SK-N-SH treated with all-trans-retinoic acid at 6 μM for 48 hours (cell line): ENCODE results near the gene MSI1.

Source experiments
- ATAC-seq: fragments of 200-7000 bp; cut with Tn5 transposase; 3 replicates; pipeline ENCODE4 v1.9.1; 2020; ENCODE audit warnings: mild to moderate bottlenecking, moderate library complexity
- ARNTL ChIP-seq: fragments of 450-650 bp; formaldehyde crosslinking; IDR thresholded peaks from 2 replicates; pipeline ENCODE4 v1.5.0; 2020; ENCODE audit warnings: low read depth, mild to moderate bottlenecking, moderate library complexity, borderline replicate concordance
- BACH2 ChIP-seq: fragments of 250-450 bp; sonication (Bioruptor Pico); IDR thresholded peaks from 2 replicates; pipeline ENCODE4 v1.9.0; 2021; ENCODE audit warnings: mild to moderate bottlenecking, borderline replicate concordance
- CSDC2 ChIP-seq: fragments of 250-450 bp; sonication (Bioruptor Pico); IDR thresholded peaks from 2 replicates; pipeline ENCODE4 v1.5.0; 2020; ENCODE audit warnings: mild to moderate bottlenecking, moderate library complexity
- ESRRG ChIP-seq: fragments of 250-450 bp; sonication (Bioruptor Pico); IDR thresholded peaks from 2 replicates; pipeline ENCODE4 v1.6.1; 2021; ENCODE audit warnings: mild to moderate bottlenecking
- GLIS3 ChIP-seq: fragments of 250-450 bp; sonication (Bioruptor Pico); IDR thresholded peaks from 2 replicates; pipeline ENCODE4 v1.5.0; 2020; ENCODE audit warnings: mild to moderate bottlenecking, moderate library complexity
- ISL1 ChIP-seq: fragments of 250-450 bp; sonication (Bioruptor Pico); IDR thresholded peaks from 2 replicates; pipeline ENCODE4 v2.1.2; 2022; ENCODE audit warnings: mild to moderate bottlenecking, moderate library complexity
- OSR1 ChIP-seq: fragments of 250-450 bp; sonication (Bioruptor Pico); IDR thresholded peaks from 2 replicates; pipeline ENCODE4 v1.8.0; 2022; ENCODE audit warnings: moderate library complexity, mild to moderate bottlenecking, inconsistent platforms
- PPARA ChIP-seq: fragments of 250-450 bp; sonication (Bioruptor Pico); IDR thresholded peaks from 2 replicates; pipeline ENCODE4 v1.5.0; 2020; ENCODE audit warnings: mild to moderate bottlenecking, borderline replicate concordance
- SNAI2 ChIP-seq: fragments of 250-450 bp; sonication (Bioruptor Pico); IDR thresholded peaks from 2 replicates; pipeline ENCODE4 v1.5.0; 2020; ENCODE audit warnings: mild to moderate bottlenecking, moderate library complexity
- TCF4 ChIP-seq: fragments of 250-450 bp; sonication (Bioruptor Pico); IDR thresholded peaks from 2 replicates; pipeline ENCODE4 v1.8.0; 2021; ENCODE audit warnings: mild to moderate bottlenecking, moderate library complexity, borderline replicate concordance
- ZC3H10 ChIP-seq: fragments of 250-450 bp; sonication (Bioruptor Pico); IDR thresholded peaks from 2 replicates; pipeline ENCODE4 v1.5.1; 2021; ENCODE audit warnings: mild to moderate bottlenecking, moderate library complexity
- ZFP3 ChIP-seq: fragments of 250-450 bp; sonication (Bioruptor Pico); IDR thresholded peaks from 2 replicates; pipeline ENCODE4 v1.5.0; 2020; ENCODE audit warnings: mild to moderate bottlenecking, moderate library complexity
- ZFP30 ChIP-seq: fragments of 450-650 bp; formaldehyde crosslinking; IDR thresholded peaks from 2 replicates; pipeline ENCODE4 v1.5.0; 2022; ENCODE audit warnings: mild to moderate bottlenecking, moderate library complexity
- ZNF565 ChIP-seq: fragments of 450-650 bp; formaldehyde crosslinking; conservative IDR thresholded peaks from 2 replicates; pipeline ENCODE4 v1.5.0; 2020; ENCODE audit warnings: low read depth, mild to moderate bottlenecking, moderate library complexity
- ZNF70 ChIP-seq: fragments of 450-650 bp; formaldehyde crosslinking; IDR thresholded peaks from 2 replicates; pipeline ENCODE4 v1.5.0; 2020; ENCODE audit warnings: mild to moderate bottlenecking, moderate library complexity
- TF ChIP-seq, protein P1 (sequence below): fragments of 250-450 bp; sonication (Bioruptor Pico); IDR thresholded peaks from 2 replicates; pipeline ENCODE4 v1.5.0; 2020; ENCODE audit warnings: mild to moderate bottlenecking, moderate library complexity
- TF ChIP-seq, protein P2 (sequence below): fragments of 250-450 bp; sonication (Bioruptor Pico); IDR thresholded peaks from 2 replicates; pipeline ENCODE4 v1.5.1; 2021; ENCODE audit warnings: mild to moderate bottlenecking, moderate library complexity
- TF ChIP-seq, protein P3 (sequence below): fragments of 250-450 bp; sonication (Bioruptor Pico); IDR thresholded peaks from 2 replicates; pipeline ENCODE4 v1.8.0; 2020; ENCODE audit warnings: mild to moderate bottlenecking, moderate library complexity, borderline replicate concordance
- TF ChIP-seq, protein P4 (sequence below): fragments of 250-450 bp; sonication (Bioruptor Pico); IDR thresholded peaks from 2 replicates; pipeline ENCODE4 v1.5.1; 2020; ENCODE audit warnings: low read depth, mild to moderate bottlenecking, moderate library complexity
- TF ChIP-seq, protein P5 (sequence below): fragments of 250-450 bp; sonication (Bioruptor Pico); IDR thresholded peaks from 2 replicates; pipeline ENCODE4 v1.8.0; 2021; ENCODE audit warnings: low read depth, mild to moderate bottlenecking, moderate library complexity, borderline replicate concordance

MSI1 gene

DNA sequence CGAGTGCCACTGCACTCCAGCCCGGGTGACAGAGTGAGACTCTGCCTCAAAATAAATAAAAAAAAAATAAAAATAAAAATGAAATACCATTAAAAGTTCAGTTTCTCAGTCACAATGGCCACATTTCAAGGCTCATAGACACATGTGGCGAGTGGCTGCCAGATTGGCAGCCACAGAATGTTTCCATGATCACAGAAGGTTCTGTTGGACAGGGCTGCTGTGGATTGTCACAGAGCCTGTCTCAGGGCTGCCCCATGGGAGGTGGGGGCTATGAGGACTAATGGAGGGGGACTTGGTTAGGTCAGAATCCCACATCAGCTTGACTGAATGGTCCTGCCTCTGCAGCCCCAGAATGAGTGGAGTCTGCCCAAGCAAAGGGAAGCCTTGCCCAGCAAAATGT is 37.6 kb downstream of the MSI1 start:
- TF ChIP-seq ESRRG (CRISPR knock-in tag) (no peak), ISL1 (CRISPR knock-in tag) (no peak), SNAI2 (CRISPR knock-in tag) (no peak), CSDC2 (CRISPR knock-in tag) (no peak)
- TF ChIP-seq, protein P1, sequence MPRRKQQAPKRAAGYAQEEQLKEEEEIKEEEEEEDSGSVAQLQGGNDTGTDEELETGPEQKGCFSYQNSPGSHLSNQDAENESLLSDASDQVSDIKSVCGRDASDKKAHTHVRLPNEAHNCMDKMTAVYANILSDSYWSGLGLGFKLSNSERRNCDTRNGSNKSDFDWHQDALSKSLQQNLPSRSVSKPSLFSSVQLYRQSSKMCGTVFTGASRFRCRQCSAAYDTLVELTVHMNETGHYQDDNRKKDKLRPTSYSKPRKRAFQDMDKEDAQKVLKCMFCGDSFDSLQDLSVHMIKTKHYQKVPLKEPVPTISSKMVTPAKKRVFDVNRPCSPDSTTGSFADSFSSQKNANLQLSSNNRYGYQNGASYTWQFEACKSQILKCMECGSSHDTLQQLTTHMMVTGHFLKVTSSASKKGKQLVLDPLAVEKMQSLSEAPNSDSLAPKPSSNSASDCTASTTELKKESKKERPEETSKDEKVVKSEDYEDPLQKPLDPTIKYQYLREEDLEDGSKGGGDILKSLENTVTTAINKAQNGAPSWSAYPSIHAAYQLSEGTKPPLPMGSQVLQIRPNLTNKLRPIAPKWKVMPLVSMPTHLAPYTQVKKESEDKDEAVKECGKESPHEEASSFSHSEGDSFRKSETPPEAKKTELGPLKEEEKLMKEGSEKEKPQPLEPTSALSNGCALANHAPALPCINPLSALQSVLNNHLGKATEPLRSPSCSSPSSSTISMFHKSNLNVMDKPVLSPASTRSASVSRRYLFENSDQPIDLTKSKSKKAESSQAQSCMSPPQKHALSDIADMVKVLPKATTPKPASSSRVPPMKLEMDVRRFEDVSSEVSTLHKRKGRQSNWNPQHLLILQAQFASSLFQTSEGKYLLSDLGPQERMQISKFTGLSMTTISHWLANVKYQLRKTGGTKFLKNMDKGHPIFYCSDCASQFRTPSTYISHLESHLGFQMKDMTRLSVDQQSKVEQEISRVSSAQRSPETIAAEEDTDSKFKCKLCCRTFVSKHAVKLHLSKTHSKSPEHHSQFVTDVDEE = no peak
- no peak for ATAC-seq

DNA sequence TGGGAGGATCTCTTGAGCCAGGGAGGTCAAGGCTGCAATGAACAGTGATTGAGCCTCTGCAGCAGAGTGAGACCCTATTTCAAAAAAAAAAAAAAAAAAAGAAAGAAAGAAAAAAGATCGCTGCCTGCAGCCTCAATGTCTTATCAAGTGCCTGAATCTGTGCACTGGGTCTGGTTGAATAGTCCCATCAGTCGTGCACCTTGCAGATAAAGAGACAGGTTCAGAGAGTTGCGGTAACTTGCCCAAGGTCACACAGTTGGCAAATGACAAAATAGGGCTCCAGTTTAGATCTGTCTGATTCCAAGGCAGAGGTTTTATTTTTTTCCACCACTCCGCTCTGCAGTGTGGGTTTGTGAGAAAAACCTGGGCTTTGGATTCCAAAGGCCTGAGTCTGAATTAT is 40.7 kb downstream of the MSI1 start:
- TF ChIP-seq, protein P2, sequence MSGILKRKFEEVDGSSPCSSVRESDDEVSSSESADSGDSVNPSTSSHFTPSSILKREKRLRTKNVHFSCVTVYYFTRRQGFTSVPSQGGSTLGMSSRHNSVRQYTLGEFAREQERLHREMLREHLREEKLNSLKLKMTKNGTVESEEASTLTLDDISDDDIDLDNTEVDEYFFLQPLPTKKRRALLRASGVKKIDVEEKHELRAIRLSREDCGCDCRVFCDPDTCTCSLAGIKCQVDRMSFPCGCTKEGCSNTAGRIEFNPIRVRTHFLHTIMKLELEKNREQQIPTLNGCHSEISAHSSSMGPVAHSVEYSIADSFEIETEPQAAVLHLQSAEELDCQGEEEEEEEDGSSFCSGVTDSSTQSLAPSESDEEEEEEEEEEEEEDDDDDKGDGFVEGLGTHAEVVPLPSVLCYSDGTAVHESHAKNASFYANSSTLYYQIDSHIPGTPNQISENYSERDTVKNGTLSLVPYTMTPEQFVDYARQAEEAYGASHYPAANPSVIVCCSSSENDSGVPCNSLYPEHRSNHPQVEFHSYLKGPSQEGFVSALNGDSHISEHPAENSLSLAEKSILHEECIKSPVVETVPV (CRISPR knock-in tag) = no peak
- TF ChIP-seq ZNF70 (CRISPR knock-in tag) (no peak), BACH2 (no peak), GLIS3 (CRISPR knock-in tag) (no peak), ISL1 (CRISPR knock-in tag) (no peak), ZC3H10 (CRISPR knock-in tag) (no peak), ESRRG (CRISPR knock-in tag) (no peak), CSDC2 (CRISPR knock-in tag) (no peak), ZFP3 (CRISPR knock-in tag) (no peak), OSR1 (CRISPR knock-in tag) (no peak), ARNTL (CRISPR knock-in tag) (no peak)
- TF ChIP-seq, protein P3, sequence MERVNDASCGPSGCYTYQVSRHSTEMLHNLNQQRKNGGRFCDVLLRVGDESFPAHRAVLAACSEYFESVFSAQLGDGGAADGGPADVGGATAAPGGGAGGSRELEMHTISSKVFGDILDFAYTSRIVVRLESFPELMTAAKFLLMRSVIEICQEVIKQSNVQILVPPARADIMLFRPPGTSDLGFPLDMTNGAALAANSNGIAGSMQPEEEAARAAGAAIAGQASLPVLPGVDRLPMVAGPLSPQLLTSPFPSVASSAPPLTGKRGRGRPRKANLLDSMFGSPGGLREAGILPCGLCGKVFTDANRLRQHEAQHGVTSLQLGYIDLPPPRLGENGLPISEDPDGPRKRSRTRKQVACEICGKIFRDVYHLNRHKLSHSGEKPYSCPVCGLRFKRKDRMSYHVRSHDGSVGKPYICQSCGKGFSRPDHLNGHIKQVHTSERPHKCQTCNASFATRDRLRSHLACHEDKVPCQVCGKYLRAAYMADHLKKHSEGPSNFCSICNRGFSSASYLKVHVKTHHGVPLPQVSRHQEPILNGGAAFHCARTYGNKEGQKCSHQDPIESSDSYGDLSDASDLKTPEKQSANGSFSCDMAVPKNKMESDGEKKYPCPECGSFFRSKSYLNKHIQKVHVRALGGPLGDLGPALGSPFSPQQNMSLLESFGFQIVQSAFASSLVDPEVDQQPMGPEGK (CRISPR knock-in tag) = no peak
- TF ChIP-seq, all 23 proteins: peak for 0
- ATAC-seq = no peak

DNA sequence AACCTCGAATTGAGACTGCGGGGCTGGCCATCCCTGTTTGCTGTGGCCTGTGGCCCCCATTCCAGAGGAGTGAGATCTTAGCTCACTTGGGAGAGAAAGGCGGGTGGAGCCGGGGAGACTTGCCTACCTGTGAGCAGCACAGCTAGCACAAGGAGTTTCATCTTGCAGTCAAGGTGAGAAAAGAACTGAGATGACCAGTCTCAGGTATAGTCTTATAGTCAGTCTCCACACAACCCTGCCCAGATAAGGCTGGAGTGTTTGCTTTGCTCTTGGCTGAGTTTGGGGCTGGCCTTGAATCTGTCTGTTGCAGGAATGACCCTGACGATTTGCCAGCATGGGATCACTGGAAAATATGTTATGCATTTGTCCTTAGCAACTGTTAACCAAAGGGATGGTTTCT is 41.4 kb downstream of the MSI1 start, which contains the start of gene PLA2G1B:
Gene PLA2G1B, minus strand, starts transcription at position 187 of the 400 bp plus-strand sequence. Its CDS starts 26 bp downstream, at position 161.
- TF ChIP-seq, protein P4, sequence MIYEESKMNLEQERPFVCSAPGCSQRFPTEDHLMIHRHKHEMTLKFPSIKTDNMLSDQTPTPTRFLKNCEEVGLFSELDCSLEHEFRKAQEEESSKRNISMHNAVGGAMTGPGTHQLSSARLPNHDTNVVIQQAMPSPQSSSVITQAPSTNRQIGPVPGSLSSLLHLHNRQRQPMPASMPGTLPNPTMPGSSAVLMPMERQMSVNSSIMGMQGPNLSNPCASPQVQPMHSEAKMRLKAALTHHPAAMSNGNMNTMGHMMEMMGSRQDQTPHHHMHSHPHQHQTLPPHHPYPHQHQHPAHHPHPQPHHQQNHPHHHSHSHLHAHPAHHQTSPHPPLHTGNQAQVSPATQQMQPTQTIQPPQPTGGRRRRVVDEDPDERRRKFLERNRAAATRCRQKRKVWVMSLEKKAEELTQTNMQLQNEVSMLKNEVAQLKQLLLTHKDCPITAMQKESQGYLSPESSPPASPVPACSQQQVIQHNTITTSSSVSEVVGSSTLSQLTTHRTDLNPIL (CRISPR knock-in tag) = no peak
- TF ChIP-seq ESRRG (CRISPR knock-in tag) (no peak), ZC3H10 (CRISPR knock-in tag) (no peak), ZFP3 (CRISPR knock-in tag) (no peak), GLIS3 (CRISPR knock-in tag) (no peak), ZNF565 (CRISPR knock-in tag) (no peak), ARNTL (CRISPR knock-in tag) (no peak), ZFP30 (CRISPR knock-in tag) (no peak), PPARA (CRISPR knock-in tag) (no peak), TCF4 (no peak), OSR1 (CRISPR knock-in tag) (no peak)
- TF ChIP-seq, protein P5, sequence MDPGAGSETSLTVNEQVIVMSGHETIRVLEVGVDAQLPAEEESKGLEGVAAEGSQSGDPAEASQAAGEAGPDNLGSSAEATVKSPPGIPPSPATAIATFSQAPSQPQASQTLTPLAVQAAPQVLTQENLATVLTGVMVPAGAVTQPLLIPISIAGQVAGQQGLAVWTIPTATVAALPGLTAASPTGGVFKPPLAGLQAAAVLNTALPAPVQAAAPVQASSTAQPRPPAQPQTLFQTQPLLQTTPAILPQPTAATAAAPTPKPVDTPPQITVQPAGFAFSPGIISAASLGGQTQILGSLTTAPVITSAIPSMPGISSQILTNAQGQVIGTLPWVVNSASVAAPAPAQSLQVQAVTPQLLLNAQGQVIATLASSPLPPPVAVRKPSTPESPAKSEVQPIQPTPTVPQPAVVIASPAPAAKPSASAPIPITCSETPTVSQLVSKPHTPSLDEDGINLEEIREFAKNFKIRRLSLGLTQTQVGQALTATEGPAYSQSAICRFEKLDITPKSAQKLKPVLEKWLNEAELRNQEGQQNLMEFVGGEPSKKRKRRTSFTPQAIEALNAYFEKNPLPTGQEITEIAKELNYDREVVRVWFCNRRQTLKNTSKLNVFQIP (CRISPR knock-in tag) = no peak
- no peak for ATAC-seq
